Measurements from ENCODE around the gene PRPS1.

- TF ChIP-seq, protein P1, sequence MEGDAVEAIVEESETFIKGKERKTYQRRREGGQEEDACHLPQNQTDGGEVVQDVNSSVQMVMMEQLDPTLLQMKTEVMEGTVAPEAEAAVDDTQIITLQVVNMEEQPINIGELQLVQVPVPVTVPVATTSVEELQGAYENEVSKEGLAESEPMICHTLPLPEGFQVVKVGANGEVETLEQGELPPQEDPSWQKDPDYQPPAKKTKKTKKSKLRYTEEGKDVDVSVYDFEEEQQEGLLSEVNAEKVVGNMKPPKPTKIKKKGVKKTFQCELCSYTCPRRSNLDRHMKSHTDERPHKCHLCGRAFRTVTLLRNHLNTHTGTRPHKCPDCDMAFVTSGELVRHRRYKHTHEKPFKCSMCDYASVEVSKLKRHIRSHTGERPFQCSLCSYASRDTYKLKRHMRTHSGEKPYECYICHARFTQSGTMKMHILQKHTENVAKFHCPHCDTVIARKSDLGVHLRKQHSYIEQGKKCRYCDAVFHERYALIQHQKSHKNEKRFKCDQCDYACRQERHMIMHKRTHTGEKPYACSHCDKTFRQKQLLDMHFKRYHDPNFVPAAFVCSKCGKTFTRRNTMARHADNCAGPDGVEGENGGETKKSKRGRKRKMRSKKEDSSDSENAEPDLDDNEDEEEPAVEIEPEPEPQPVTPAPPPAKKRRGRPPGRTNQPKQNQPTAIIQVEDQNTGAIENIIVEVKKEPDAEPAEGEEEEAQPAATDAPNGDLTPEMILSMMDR (conservative IDR thresholded peaks at IDR 0.05; ENCODE audit: low read depth in 2 of 2): no peak
- TF ChIP-seq ETS1 (IDR thresholded peaks at IDR 0.05) (no peak), REST (IDR thresholded peaks at IDR 0.05; ENCODE audit: unreplicated experiment) (no peak), EZH2 (IDR thresholded peaks at IDR 0.05; ENCODE audit: low read depth, unreplicated experiment) (no peak), POLR2AphosphoS5 (IDR thresholded peaks at IDR 0.05; ENCODE audit: low read depth) (no peak), ZNF331 (CRISPR knock-in tag; IDR thresholded peaks at IDR 0.05; ENCODE audit: low read depth) (no peak), EZH2phosphoT487 (IDR thresholded peaks at IDR 0.05; ENCODE audit: unreplicated experiment) (no peak), JUNB (IDR thresholded peaks at IDR 0.05; ENCODE audit: unreplicated experiment) (no peak)
These were observed 28.9 kb upstream of the PRPS1 start for GRCh38 chrX:107599450-107599861.
